Hepatocyte (in vitro differentiated cells): ENCODE data around the gene FOXN3. TPM values are rescaled to one million over a fixed set of nuclear protein-coding genes. Genes with fewer than 3 reads are reported as not detected.

Experiments
- DNase-seq: peaks from one replicate; pipeline ENCODE4 v3.0.0-alpha.2; 2016; ENCODE audit warnings: low spot score
- H2AFZ ChIP-seq: fragments of 200-600 bp; sonication (generic); 2 replicates; pipeline ENCODE4 v1.6.0; 2016; ENCODE audit warnings: antibody characterized with exemption, mild to moderate bottlenecking
- H3K27ac ChIP-seq: fragments of 200-600 bp; sonication (generic); 2 replicates; pipeline ENCODE4 v1.5.1; 2016; ENCODE audit warnings: mild to moderate bottlenecking
- H3K27me3 ChIP-seq: fragments of 200-600 bp; sonication (generic); 2 replicates; pipeline ENCODE4 v1.6.1; 2016
- H3K36me3 ChIP-seq: fragments of 200-600 bp; sonication (generic); replicated peaks from 2 replicates; pipeline ENCODE4 v1.5.1; 2016; ENCODE audit warnings: low read depth; ENCODE audit not compliant: insufficient read depth
- H3K4me1 ChIP-seq: fragments of 200-600 bp; sonication (generic); 2 replicates; pipeline ENCODE4 v1.5.1; 2016; ENCODE audit warnings: mild to moderate bottlenecking, moderate library complexity; ENCODE audit not compliant: insufficient read depth
- H3K4me2 ChIP-seq: fragments of 200-600 bp; sonication (generic); 2 replicates; pipeline ENCODE4 v1.6.0; 2016
- H3K4me3 ChIP-seq: fragments of 200-600 bp; sonication (generic); 2 replicates; pipeline ENCODE4 v1.5.1; 2016; ENCODE audit warnings: mild to moderate bottlenecking
- H3K79me2 ChIP-seq: fragments of 200-600 bp; sonication (generic); 2 replicates; pipeline ENCODE4 v1.6.0; 2017; ENCODE audit warnings: mild to moderate bottlenecking
- H3K9me2 ChIP-seq: fragments of 200-600 bp; sonication (generic); replicated peaks from 2 replicates; pipeline ENCODE4 v1.6.0; 2017; ENCODE audit warnings: mild to moderate bottlenecking; ENCODE audit not compliant: insufficient read depth
- H3K9me3 ChIP-seq: fragments of 200-600 bp; sonication (generic); 2 replicates; pipeline ENCODE4 v1.5.1; 2016; ENCODE audit warnings: low read depth, mild to moderate bottlenecking
- H4K20me1 ChIP-seq: fragments of 200-600 bp; sonication (generic); 2 replicates; pipeline ENCODE4 v1.6.0; 2016; ENCODE audit warnings: mild to moderate bottlenecking; ENCODE audit not compliant: insufficient read depth, poor library complexity, severe bottlenecking
- CTCF ChIP-seq: fragments of 200-600 bp; sonication (generic); IDR thresholded peaks from 2 replicates; pipeline ENCODE4 v1.5.1; 2016; ENCODE audit warnings: antibody characterized with exemption, mild to moderate bottlenecking; ENCODE audit not compliant: poor library complexity
- EZH2 ChIP-seq: fragments of 200-600 bp; sonication (generic); IDR thresholded peaks from 2 replicates; pipeline ENCODE4 v1.6.1; 2016; ENCODE audit warnings: antibody characterized with exemption, mild to moderate bottlenecking, borderline replicate concordance
- EZH2phosphoT487 ChIP-seq: fragments of 200-600 bp; sonication (generic); IDR thresholded peaks from one replicate; pipeline ENCODE4 v1.6.1; 2018; ENCODE audit warnings: antibody characterized with exemption, mild to moderate bottlenecking, low read depth, moderate library complexity; ENCODE audit not compliant: unreplicated experiment, severe bottlenecking
- WGBS: methylation state at CpG from one replicate; pipeline ENCODE4 v1.1.6; 2016; ENCODE audit warnings: low lambda C conversion rate; ENCODE audit errors: missing lambda C conversion rate; 5-methylcytosine and 5-hydroxymethylcytosine counted together
- polyA plus RNA-seq: library from polyadenylated mRNA; unstranded; fragments of >200 nt; fragmentation: Nextera tagmentation; extraction: Ambion mirVana; gene quantifications from 2 replicates; pipeline ENCODE4 v1.2.1, GENCODE V29; 2016
- total RNA-seq: library from RNA; depleted of rRNA; stranded (reverse); fragments of >200 nt; gene quantifications from 2 replicates; pipeline ENCODE4 v1.2.3, GENCODE V29; 2014

The FOXN3 gene
- total and polyA plus RNA-seq, 2 experiments from 2014 or later, result 42.2 to 47.6 TPM

- no peak overlapping the region for H3K4me2 ChIP-seq
- TF ChIP-seq CTCF (no peak), EZH2 (no peak), EZH2phosphoT487 (no peak)
- H3K79me2 ChIP-seq, result peaks cover 55% of the 10 kb centered on the region
- peaks cover 24% of the 10 kb centered on the region for H3K4me1 ChIP-seq
- H3K36me3 ChIP-seq, result no peaks in the 10 kb centered on the region
- H3K4me3 ChIP-seq, result no peak overlapping the region
- 80% methylated on average over 6 of the region's 6 CpGs for WGBS
- no peak overlapping the region for H2AFZ ChIP-seq
- DNase-seq, result no peak
- H3K27ac ChIP-seq, result peak overlapping the region; percentile 88
- no peaks in the 10 kb centered on the region for H4K20me1 ChIP-seq
- H3K9me3 ChIP-seq, result no peaks in the 10 kb centered on the region
- H3K27me3 ChIP-seq, result no peaks in the 10 kb centered on the region
- H3K9me2 ChIP-seq, result no peaks in the 10 kb centered on the region
Observed at GRCh38 chr14:89352976-89353765, 63.9 kb downstream of the FOXN3 start.

DNA sequence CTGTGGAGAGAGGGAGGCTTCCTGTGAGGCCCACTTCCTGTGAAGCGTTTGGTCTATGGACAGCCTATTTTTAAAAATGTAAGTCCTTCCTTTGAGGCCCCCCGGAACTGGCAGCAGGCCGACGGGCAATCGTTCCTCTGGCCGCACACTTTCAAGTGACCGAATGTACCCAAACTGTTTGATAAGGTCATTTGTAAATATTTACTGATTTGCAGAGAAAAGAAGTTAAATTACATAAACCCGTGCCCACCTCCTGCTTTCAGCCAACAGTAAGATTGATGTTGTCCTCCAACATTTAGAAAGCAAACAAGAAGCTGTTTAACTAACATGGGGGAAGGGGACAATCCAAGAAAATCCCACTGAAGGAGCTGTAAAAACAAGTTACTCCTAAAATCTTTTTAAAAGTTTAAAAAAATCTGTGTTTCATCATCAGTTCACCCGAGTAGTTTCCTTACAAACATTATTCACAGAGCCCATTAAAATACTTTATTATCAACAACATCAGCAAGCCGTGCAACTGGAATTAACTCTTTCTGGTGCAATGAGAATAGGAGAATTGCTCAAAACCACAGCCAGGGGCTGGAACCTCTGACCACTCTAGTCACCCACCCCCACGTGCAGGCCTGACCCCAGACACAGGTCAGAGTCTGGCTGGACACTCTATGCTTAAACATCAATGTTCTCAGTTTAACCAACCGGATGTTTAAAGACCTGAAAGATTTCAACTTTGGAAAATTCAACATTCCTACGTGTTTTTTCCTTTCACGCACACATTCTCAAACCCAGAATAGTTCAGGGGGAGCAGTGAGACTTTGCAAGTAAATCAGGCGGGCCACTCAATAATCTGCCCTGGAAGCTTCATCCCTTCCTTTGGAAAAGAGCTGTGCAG, 65.3 kb downstream of the FOXN3 start:
- no peaks in the 10 kb centered on the region for H3K36me3 ChIP-seq
- H2AFZ ChIP-seq, result peak overlapping the region; percentile 4
- H3K27me3 ChIP-seq, result no peaks in the 10 kb centered on the region
- H3K9me2 ChIP-seq, result no peaks in the 10 kb centered on the region
- H4K20me1 ChIP-seq, result no peaks in the 10 kb centered on the region
- no peak overlapping the region for H3K4me3 ChIP-seq
- H3K27ac ChIP-seq, result peak overlapping the region; percentile 88
- peak; percentile 51 for DNase-seq
- peak overlapping the region; percentile 64 for H3K4me2 ChIP-seq
- peaks cover 56% of the 10 kb centered on the region for H3K79me2 ChIP-seq
- WGBS, result 12% methylated on average over 15 of the region's 15 CpGs
- H3K4me1 ChIP-seq, result peaks cover 24% of the 10 kb centered on the region
- TF ChIP-seq EZH2phosphoT487 (no peak), EZH2 (no peak), CTCF (no peak)
- no peaks in the 10 kb centered on the region for H3K9me3 ChIP-seq

DNA sequence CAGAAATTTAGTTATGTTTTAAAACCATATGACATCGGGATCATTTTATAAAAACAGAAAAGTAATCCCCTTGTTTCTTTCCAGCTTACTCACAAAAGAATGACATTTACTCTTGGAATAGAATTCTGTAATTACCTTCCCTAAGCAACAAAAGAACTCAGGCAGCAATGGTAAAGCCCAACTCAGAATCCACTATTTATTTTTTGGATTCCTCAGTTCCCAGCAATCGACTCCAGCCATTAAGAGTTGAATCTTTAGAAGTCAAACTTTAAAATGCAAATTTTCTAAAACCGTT, 65.9 kb downstream of the FOXN3 start:
- no peaks in the 10 kb centered on the region for H3K36me3 ChIP-seq
- H3K4me1 ChIP-seq, result peaks cover 24% of the 10 kb centered on the region
- peaks cover 54% of the 10 kb centered on the region for H3K79me2 ChIP-seq
- 5% methylated on average over 3 of the region's 3 CpGs for WGBS
- H3K27ac ChIP-seq, result peak overlapping the region; percentile 88
- no peaks in the 10 kb centered on the region for H3K27me3 ChIP-seq
- H3K4me3 ChIP-seq, result no peak overlapping the region
- H4K20me1 ChIP-seq, result no peaks in the 10 kb centered on the region
- TF ChIP-seq EZH2 (no peak), CTCF (no peak), EZH2phosphoT487 (no peak)
- no peak for DNase-seq
- peak overlapping the region; percentile 64 for H3K4me2 ChIP-seq
- no peak overlapping the region for H2AFZ ChIP-seq
- H3K9me3 ChIP-seq, result no peaks in the 10 kb centered on the region
- no peaks in the 10 kb centered on the region for H3K9me2 ChIP-seq
